Urothelium cell line (cell line): ENCODE measurements around the gene SELENOH.

Experiments used
- DNase-seq: peaks from one replicate; pipeline ENCODE4 v3.0.0; 2011; ENCODE audit warnings: low spot score, mixed read lengths
- FAIRE-seq: peaks from 2 replicates; lab custom pipeline; 2011; peaks lifted over from hg19 to GRCh38; lab: Jason Lieb, UNC

Gene SELENOH

DNA sequence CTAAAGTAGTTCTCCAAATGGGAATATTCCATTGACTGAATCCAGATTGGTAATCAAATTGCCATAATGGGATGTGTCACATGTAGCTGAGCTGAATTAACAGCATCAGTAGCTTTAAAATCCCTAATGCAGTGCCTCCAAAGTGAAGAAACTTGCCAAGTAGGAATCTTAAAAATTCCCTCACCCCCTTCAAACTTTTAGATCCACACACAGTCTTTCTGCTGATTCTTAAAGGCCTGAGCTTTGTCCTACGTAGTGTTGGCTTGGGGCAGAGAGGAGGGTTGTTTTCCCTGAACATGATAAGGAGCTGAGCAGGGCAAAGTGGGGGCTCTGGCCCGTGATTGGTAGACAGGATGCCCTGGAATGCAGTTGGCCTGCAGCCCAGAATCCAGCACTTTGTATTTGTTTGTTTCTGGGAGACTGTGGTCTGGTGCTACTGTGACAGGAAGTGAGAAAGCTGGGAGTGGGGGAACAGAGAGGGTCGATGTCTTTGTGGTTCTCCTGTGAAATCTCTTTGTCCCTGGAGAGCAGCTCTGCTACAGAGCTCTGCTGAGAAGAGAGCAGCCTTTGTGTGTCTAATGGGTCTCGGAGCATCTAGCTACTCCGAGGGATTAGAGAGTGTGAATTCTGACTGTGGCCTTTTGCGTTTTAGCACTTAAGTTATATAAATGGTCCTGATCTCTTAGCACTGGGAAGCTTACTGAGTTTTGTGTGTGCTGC, 37.2 kb downstream of the SELENOH start:
- FAIRE-seq (no peak), DNase-seq (peak; percentile 92)

DNA sequence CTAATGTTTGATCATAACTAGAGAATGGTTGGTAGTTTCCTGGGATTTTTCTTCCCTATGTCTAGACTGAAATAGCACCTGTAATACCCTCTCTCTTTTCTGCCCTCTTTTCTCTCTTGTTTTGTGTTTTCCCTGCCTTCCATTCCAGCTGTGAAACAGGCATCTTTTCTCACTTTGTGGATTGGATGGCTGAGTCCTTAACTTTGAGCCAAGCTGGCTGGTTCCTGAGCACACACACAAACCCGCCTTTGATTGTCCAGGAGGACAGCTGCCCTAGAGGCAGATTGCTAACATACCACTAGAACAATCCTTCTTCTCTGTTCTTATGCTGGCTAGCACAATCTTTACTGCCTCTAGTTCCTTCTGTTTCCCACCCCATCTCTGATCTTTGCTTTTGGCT, 38.0 kb downstream of the SELENOH start:
- FAIRE-seq = no peak
- peak; percentile 38 for DNase-seq

DNA sequence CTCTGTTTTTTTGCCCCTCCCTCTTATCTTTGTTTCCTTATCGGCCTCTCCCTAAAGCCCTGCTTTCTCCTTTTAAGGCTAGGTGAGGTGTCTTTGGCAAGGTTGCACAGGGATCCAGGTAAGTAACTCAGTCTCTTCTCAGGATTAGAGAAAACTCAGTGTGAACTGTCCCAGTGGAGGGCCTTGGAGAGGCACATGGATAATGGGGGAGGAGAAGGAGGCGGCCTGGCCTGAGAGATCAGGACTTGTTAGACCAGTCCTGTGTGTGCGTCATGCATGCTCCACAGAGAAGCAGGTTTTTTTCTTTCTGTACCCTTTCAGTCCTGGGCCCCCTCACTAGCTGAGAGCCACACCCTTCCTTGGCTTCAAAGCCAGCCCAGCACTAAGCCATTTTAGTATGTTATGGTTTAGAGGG, 40.2 kb downstream of the SELENOH start:
- no peak for DNase-seq
- no peak for FAIRE-seq

DNA sequence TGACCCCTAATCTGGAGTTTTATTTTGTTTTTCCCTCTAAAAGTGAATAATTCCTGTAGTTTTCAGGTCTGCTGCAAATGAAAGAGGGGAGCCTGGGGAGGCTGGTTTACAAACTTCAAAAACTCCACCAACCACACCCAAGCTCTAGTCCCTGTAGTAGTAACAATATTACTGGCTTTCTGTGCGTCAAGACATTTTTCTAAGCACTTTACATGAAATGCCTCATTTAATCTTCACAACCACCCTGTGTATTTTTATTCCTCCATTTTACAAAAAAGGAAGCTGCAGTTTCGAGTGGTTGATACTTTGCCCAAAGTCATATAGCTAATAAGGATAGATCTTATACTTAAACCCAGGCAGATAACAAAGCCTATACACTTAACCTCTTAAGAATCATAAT, 43.8 kb downstream of the SELENOH start:
- no peak for FAIRE-seq
- DNase-seq = no peak

DNA sequence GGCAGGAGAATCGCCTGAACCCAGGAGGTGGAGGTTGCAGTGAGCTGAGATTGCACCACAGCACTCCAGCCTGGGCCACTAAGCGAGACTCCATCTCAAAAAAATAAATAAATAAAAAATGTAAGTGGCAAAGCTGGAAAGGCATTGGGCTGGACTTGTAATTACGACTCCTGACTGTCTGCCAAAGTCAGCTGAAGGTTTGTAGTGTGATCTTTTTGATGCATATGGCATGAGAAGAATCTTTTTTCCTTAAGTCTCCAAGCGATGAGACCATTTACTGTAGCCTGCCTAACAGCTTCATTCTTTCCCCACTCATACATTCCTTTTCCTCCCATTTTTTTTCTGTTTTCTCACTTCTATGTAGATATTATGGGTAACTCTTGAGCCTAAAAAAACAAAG, 45.1 kb downstream of the SELENOH start:
- DNase-seq (no peak), FAIRE-seq (no peak)

DNA sequence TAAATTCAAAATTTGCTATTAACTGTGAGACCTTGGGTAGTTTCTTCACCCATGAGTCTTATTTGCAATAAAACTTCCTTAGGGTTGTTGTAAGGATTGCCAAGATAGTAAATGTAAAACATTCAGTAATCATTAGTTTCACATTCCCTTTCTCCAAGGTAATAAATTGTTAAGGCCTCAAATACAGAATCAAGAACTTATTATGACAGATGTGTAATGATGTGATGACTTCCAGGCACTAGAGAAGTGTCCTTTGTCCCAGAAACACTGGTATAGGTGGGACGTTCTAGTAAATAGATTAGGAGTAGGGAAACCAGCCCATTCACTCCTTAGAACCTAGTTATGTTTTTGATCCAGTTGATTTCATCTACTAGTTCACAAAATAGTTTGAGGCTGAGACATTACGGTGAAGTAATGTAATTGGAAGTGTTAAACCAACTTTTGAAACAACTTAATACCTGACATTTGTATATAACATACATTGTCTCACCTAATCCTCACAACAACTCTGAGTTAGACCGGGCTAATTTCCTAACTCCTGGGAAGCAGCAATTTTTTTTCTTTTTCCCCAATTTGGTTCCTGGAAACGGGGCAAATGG, 45.8 kb downstream of the SELENOH start:
- no peak for DNase-seq
- no peak for FAIRE-seq

DNA sequence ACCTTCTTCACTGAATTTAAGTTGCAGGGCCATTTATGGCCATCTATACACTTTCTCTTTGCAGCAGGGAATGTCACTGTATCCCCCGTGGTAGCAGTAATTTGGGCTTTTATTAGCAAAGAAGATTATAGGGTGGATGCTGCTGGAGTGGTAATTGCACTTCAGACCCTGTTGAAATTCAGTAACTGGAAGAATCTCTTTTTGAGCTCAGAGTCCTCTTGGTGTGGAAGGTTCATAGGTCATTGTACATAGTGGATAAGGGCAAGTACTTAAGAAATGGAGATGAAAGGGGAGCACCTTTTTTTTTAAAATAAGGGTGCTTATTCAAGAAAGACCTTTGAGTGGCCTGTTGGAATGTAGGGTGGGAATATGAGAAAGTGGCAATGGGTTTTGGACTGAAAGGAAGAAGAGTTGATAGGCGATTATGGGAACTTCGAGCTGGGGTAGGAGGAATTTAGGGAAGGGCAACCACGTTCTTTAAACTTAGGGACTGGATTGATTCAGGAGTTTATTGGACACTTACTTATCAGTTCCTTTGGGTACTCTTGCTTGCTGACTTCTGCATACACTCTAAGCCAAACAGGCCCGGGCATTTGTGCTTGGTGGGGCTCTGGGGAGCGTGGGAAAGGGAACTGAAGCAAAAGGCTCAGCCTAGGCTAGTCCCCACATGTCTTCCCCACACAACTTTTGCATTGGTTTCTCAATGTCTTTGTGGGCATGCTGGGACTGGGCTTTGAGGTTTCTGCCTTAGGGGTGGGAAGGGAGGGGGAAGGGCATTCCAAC, 46.8 kb downstream of the SELENOH start:
- no peak for FAIRE-seq
- DNase-seq = no peak

DNA sequence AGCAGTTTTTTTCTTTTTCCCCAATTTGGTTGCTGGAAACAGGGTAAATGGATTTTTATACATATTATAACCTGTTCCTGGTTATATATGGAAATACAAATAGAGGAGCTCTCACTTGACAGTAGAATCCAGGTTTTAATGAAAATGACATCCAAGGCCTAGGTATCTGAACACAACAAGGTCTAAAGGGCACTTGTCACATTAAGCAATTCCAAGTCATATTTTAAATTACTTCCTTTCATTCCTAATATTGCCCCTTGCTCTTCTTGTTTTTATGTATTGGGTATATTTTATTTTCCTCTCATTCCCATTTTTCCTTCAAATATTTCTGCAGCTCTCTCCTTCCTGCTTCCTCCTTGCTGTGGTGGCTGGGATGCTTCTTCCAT, 47.4 kb downstream of the SELENOH start:
- DNase-seq = no peak
- no peak for FAIRE-seq

DNA sequence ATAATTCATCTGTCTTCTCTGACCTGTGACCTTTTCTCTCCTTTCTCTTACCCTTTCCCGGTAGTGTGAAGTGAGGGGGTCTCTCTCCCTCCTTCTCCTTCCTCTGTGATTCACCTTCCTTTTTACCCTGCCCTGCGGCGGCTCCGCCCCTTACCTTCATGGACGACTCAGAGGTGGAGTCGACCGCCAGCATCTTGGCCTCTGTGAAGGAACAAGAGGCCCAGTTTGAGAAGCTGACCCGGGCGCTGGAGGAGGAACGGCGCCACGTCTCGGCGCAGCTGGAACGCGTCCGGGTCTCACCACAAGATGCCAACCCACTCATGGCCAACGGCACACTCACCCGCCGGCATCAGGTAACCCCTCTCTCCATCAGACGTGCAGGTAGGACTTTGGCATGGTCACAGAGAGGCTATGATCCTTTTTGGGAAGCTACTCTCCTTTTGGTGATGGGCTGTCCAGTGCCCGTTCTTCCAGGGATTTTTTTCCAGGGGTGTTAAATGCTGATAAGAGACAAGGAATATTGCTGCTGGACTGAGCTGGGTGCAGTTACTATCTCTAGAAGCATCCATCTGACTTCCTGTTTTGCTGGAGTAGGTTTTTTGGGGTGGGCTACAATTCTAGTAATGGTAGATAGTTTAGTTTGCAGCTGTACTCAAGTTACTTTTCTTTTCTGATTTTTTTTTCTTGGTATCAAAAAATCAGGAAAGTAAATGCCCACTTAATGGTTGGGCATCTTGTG, 50.2 kb downstream of the SELENOH start:
- DNase-seq (no peak), FAIRE-seq (no peak)

DNA sequence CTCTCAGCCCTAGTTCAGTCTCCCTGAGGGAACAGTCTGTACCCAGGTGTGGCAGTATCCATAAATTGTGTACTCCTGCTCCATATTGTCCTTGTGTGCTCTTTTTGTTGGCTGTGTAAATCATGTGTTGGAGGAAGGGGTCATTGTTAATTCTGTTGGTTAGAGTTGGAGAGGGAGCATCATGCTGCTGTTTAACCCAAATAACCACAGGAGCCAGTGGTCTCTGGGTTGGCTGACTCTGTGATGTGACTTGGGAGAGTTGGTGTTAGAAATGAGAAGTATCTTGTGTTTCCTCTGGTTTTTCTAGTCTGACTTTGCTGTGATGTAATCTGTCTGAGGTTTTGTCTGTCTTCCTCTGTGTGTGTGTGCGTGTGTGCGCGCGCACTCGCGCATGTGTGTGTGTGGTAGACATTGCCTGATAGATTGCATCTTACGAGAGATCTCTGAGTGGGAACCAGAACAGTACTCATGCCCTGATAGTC, 50.8 kb downstream of the SELENOH start:
- FAIRE-seq = no peak
- DNase-seq = no peak

DNA sequence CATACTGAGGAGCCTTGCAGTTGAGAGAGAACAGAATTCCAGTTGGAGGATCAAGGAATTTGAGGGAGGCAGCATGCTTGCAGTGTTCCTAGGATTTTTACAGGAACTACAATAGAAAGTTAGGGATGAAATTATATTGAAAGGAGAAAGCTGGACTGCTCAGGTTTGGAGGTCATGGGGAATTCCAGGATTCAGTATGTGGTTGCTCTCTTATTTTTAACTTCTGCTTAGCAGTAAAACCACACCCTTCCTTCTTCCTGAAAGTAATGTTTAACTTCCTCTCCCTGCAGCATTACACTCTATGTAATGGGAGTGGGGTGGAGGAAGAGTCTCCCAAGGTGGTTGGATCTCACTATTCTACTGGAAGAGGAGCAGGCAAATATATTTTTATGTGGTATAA, 51.6 kb downstream of the SELENOH start:
- no peak for DNase-seq
- no peak for FAIRE-seq
